Measurements from ENCODE around the gene USP54.
A peak's percentile ranks its signal among the peaks of the same experiment; 100 is the strongest.
"Not testable (repeated sequence)": the region's sequence is repeated elsewhere in the genome, so short reads cannot be mapped to it uniquely, and the experiment has no call there.

Gene USP54

GRCh38 chr10:73589563-73590126, 1.5 kb downstream of the USP54 start:
- peak; percentile 52 to 57 (median 56) for DNase-seq

- no peak for DNase-seq
Observed at GRCh38 chr10:73588656-73589055, 2.5 kb downstream of the USP54 start.

- peak in 1 of 3 donors; percentile 16 for DNase-seq
Observed at GRCh38 chr10:73586583-73586984, 4.6 kb downstream of the USP54 start.

GRCh38 chr10:73585327-73585726, 5.8 kb downstream of the USP54 start:
- DNase-seq = no peak

GRCh38 chr10:73584737-73585136, 6.4 kb downstream of the USP54 start:
- no peak for DNase-seq

GRCh38 chr10:73581918-73582317, 9.2 kb downstream of the USP54 start:
- no peak for DNase-seq

- DNase-seq = not testable (repeated sequence)
Observed at GRCh38 chr10:73578927-73579326, 12.2 kb downstream of the USP54 start.

- no peak for DNase-seq
Observed at GRCh38 chr10:73577788-73578187, 13.4 kb downstream of the USP54 start.

- no peak for DNase-seq
Observed at GRCh38 chr10:73576890-73577591, 14.1 kb downstream of the USP54 start.

- DNase-seq = peak; percentile 21 to 55 (median 43)
Observed at GRCh38 chr10:73576178-73576889, 14.8 kb downstream of the USP54 start.

- not testable (repeated sequence) for DNase-seq
Observed at GRCh38 chr10:73567025-73567424, 24.1 kb downstream of the USP54 start.

- no peak for DNase-seq
Observed at GRCh38 chr10:73561192-73561591, 29.9 kb downstream of the USP54 start.

GRCh38 chr10:73559590-73559989, 31.6 kb downstream of the USP54 start:
- DNase-seq = no peak

GRCh38 chr10:73556855-73557254, 34.3 kb downstream of the USP54 start:
- DNase-seq = no peak

GRCh38 chr10:73554721-73555120, 36.4 kb downstream of the USP54 start:
- DNase-seq = no peak

GRCh38 chr10:73553761-73554160, 37.4 kb downstream of the USP54 start:
- DNase-seq = no peak

- DNase-seq = peak; percentile 16 to 41 (median 28)
Observed at GRCh38 chr10:73552819-73553715, 38.1 kb downstream of the USP54 start.

GRCh38 chr10:73551515-73551914, 39.6 kb downstream of the USP54 start:
- no peak for DNase-seq

- DNase-seq = no peak
Observed at GRCh38 chr10:73545357-73545756, 45.8 kb downstream of the USP54 start.

- no peak for DNase-seq
Observed at GRCh38 chr10:73537709-73538108, 53.4 kb downstream of the USP54 start.

- no peak for DNase-seq
Observed at GRCh38 chr10:73537288-73537687, 53.9 kb downstream of the USP54 start.

GRCh38 chr10:73534857-73535256, 56.3 kb downstream of the USP54 start:
- no peak for DNase-seq
